GM18505 (cell line): ENCODE data around the gene CD274.
"Not testable (repeated sequence)": the region's sequence is repeated elsewhere in the genome, so short reads cannot be mapped to it uniquely, and the experiment has no call there.

Experiments used
- ATAC-seq: cut with Tn5 transposase; IDR thresholded peaks from one replicate; pipeline ENCODE4 v1.9.1; 2021; ENCODE audit not compliant: unreplicated experiment
- POLR2A ChIP-seq: IDR thresholded peaks from 4 replicates; pipeline ENCODE4 v1.6.1; 2011; ENCODE audit warnings: borderline replicate concordance; ENCODE audit not compliant: insufficient read depth, insufficient read length; ENCODE audit errors: extremely low read depth

Gene CD274

GRCh38 chr9:5492965-5493678, 42.8 kb downstream of the CD274 start:
- TF ChIP-seq POLR2A, result no peak
- no peak for ATAC-seq

- no peak for TF ChIP-seq POLR2A
- peak; percentile 84 for ATAC-seq
Observed at GRCh38 chr9:5493679-5494511, 43.6 kb downstream of the CD274 start.

GRCh38 chr9:5494765-5495164, 44.4 kb downstream of the CD274 start:
- ATAC-seq, result not testable (repeated sequence)

GRCh38 chr9:5499157-5499556, 48.8 kb downstream of the CD274 start:
- TF ChIP-seq POLR2A, result no peak
- ATAC-seq, result no peak

- no peak for ATAC-seq
- TF ChIP-seq POLR2A, result no peak
Observed at GRCh38 chr9:5499889-5500398, 49.6 kb downstream of the CD274 start.

GRCh38 chr9:5500441-5501235, 50.3 kb downstream of the CD274 start:
- TF ChIP-seq POLR2A, result no peak
- no peak for ATAC-seq

- TF ChIP-seq POLR2A, result no peak
- no peak for ATAC-seq
Observed at GRCh38 chr9:5502553-5502952, 52.2 kb downstream of the CD274 start.

- no peak for ATAC-seq
- no peak for TF ChIP-seq POLR2A
Observed at GRCh38 chr9:5509573-5509972, 59.2 kb downstream of the CD274 start.

GRCh38 chr9:5510360-5510931, 60.1 kb downstream of the CD274 start, which contains the start of gene PDCD1LG2:
Gene PDCD1LG2 (plus strand): TSS chr9:5510531. CDS start chr9:5522547, 12,016 bp downstream.
- peak; percentile 73 for ATAC-seq
- no peak for TF ChIP-seq POLR2A

GRCh38 chr9:5510989-5511388, 60.6 kb downstream of the CD274 start:
- no peak for TF ChIP-seq POLR2A
- ATAC-seq, result no peak

- ATAC-seq, result no peak
- no peak for TF ChIP-seq POLR2A
Observed at GRCh38 chr9:5511476-5511875, 61.1 kb downstream of the CD274 start.

GRCh38 chr9:5511935-5512580, 61.7 kb downstream of the CD274 start:
- TF ChIP-seq POLR2A, result no peak
- no peak for ATAC-seq

- TF ChIP-seq POLR2A, result no peak
- no peak for ATAC-seq
Observed at GRCh38 chr9:5512658-5513452, 62.5 kb downstream of the CD274 start.
